Measurements from ENCODE around the gene NFIB. TPM values are rescaled to one million over a fixed set of nuclear protein-coding genes. Genes with fewer than 3 reads are reported as not detected.

The NFIB gene
- total RNA-seq, 1 donor from 2014 or later: 0.30 TPM

DNA sequence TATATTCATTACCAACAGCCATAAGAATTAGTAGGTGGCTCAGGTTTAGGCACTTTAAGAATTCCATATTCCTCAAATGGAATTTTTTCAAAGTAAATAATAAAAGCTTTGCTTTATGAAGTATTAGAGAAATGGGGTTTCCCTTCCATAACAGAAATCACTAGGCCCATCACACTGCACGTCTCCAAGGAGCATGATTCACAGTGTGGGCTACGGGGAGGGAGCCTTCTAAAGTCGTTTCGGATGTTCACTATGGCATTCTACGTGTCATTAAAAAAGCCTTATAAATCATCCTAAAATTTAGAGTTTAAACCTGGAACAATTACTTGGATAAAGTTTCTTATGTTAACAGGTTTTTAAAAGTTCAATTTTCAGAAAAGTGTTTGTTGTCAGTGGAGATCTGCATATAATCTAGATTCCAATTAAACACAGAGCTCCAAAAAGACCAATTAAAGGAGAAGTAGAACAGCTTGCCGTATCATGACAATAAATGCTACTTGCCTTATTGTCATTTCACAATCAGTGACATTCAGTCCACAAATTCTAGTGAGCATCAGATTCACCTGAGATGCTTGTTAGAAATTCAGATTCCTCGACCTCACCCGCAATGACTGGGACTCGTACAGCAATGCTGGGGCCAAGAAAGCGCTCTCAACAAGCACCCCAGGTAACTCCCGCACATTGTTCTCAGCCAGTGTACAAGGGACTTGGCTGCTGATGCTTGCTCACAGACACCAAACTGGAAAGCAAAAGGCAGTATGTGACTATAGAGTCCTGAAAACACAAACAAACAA is 115.7 kb downstream of the NFIB start:
- Histone ChIP-seq H3F3A (ENCODE audit: low read depth) (no peaks in the 10 kb centered on the region), H3K4me1 (peaks cover 5% of the 10 kb centered on the region), H3K79me2 (ENCODE audit: low read depth) (no peaks in the 10 kb centered on the region), H3K4me2 (no peak overlapping the region), H4K20me1 (ENCODE audit: low read depth) (no peaks in the 10 kb centered on the region), H3K36me3 (no peaks in the 10 kb centered on the region), H3K9ac (no peak overlapping the region), H2AFZ (replicated peaks) (no peak overlapping the region), H3K27me3 (no peaks in the 10 kb centered on the region), H3K9me3 (ENCODE audit: low read depth) (no peaks in the 10 kb centered on the region), H3K4me3 (no peak overlapping the region), H3K27ac (no peak overlapping the region)
- peaks cover 2% of the 10 kb centered on the region for H3K36me3 Mint-ChIP-seq
- DNase-seq (ENCODE audit: low spot score): no peak
- H3K4me1 Mint-ChIP-seq: no peaks in the 10 kb centered on the region
- no peaks in the 10 kb centered on the region for H3K9me3 Mint-ChIP-seq
- TF ChIP-seq EZH2 (IDR thresholded peaks at IDR 0.05) (no peak), EZH2phosphoT487 (IDR thresholded peaks at IDR 0.05) (no peak)
- TF ChIP-seq, protein P1, sequence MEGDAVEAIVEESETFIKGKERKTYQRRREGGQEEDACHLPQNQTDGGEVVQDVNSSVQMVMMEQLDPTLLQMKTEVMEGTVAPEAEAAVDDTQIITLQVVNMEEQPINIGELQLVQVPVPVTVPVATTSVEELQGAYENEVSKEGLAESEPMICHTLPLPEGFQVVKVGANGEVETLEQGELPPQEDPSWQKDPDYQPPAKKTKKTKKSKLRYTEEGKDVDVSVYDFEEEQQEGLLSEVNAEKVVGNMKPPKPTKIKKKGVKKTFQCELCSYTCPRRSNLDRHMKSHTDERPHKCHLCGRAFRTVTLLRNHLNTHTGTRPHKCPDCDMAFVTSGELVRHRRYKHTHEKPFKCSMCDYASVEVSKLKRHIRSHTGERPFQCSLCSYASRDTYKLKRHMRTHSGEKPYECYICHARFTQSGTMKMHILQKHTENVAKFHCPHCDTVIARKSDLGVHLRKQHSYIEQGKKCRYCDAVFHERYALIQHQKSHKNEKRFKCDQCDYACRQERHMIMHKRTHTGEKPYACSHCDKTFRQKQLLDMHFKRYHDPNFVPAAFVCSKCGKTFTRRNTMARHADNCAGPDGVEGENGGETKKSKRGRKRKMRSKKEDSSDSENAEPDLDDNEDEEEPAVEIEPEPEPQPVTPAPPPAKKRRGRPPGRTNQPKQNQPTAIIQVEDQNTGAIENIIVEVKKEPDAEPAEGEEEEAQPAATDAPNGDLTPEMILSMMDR (IDR thresholded peaks at IDR 0.05): no peak
- no peak overlapping the region for H3K4me3 Mint-ChIP-seq
- H3K27me3 Mint-ChIP-seq (ENCODE audit: insufficient read depth, low read depth): peaks cover 2% of the 10 kb centered on the region
- no peak overlapping the region for H3K27ac Mint-ChIP-seq

GRCh38 chr9:14197325-14197858 is 116.5 kb downstream of the NFIB start:
- Histone ChIP-seq H3K9ac (no peak overlapping the region), H2AFZ (replicated peaks) (no peak overlapping the region), H3K36me3 (no peaks in the 10 kb centered on the region), H3K79me2 (ENCODE audit: low read depth) (no peaks in the 10 kb centered on the region), H3K4me1 (peaks cover 5% of the 10 kb centered on the region), H3K4me2 (no peak overlapping the region), H3K27me3 (no peaks in the 10 kb centered on the region), H3K4me3 (no peak overlapping the region), H3K9me3 (ENCODE audit: low read depth) (no peaks in the 10 kb centered on the region), H4K20me1 (ENCODE audit: low read depth) (no peaks in the 10 kb centered on the region), H3K27ac (no peak overlapping the region), H3F3A (ENCODE audit: low read depth) (no peaks in the 10 kb centered on the region)
- H3K4me1 Mint-ChIP-seq: no peaks in the 10 kb centered on the region
- no peak for TF ChIP-seq EZH2 (IDR thresholded peaks at IDR 0.05)
- TF ChIP-seq, protein P1 (IDR thresholded peaks at IDR 0.05): no peak
- TF ChIP-seq EZH2phosphoT487 (IDR thresholded peaks at IDR 0.05): no peak
- H3K36me3 Mint-ChIP-seq: peaks cover 2% of the 10 kb centered on the region
- H3K27ac Mint-ChIP-seq: no peak overlapping the region
- peaks cover 5% of the 10 kb centered on the region for H3K27me3 Mint-ChIP-seq (ENCODE audit: insufficient read depth, low read depth)
- H3K9me3 Mint-ChIP-seq: no peaks in the 10 kb centered on the region
- H3K4me3 Mint-ChIP-seq: no peak overlapping the region
- no peak for DNase-seq (ENCODE audit: low spot score)

GRCh38 chr9:14193328-14193990 is 120.5 kb downstream of the NFIB start:
- H3K79me2 ChIP-seq (ENCODE audit: low read depth): no peaks in the 10 kb centered on the region
- no peak overlapping the region for H3K4me3 Mint-ChIP-seq
- peaks cover 8% of the 10 kb centered on the region for H3K27me3 Mint-ChIP-seq (ENCODE audit: insufficient read depth, low read depth)
- H4K20me1 ChIP-seq (ENCODE audit: low read depth): no peaks in the 10 kb centered on the region
- H3K9me3 Mint-ChIP-seq: no peaks in the 10 kb centered on the region
- H3K4me1 Mint-ChIP-seq: peaks cover 3% of the 10 kb centered on the region
- TF ChIP-seq EZH2 (IDR thresholded peaks at IDR 0.05) (no peak), EZH2phosphoT487 (IDR thresholded peaks at IDR 0.05) (no peak)
- TF ChIP-seq, protein P1 (IDR thresholded peaks at IDR 0.05): no peak
- H3K27ac Mint-ChIP-seq: no peak overlapping the region
- H3K36me3 ChIP-seq: no peaks in the 10 kb centered on the region
- no peak overlapping the region for H2AFZ ChIP-seq (replicated peaks)
- peaks cover 5% of the 10 kb centered on the region for H3K4me1 ChIP-seq
- no peaks in the 10 kb centered on the region for H3K36me3 Mint-ChIP-seq
- no peaks in the 10 kb centered on the region for H3K9me3 ChIP-seq (ENCODE audit: low read depth)
- no peak overlapping the region for H3K9ac ChIP-seq
- no peaks in the 10 kb centered on the region for H3F3A ChIP-seq (ENCODE audit: low read depth)
- no peak for DNase-seq (ENCODE audit: low spot score)
- no peak overlapping the region for H3K4me2 ChIP-seq
- no peaks in the 10 kb centered on the region for H3K27me3 ChIP-seq
- no peak overlapping the region for H3K4me3 ChIP-seq
- H3K27ac ChIP-seq: no peak overlapping the region
